ENCODE measurements around the gene GPR18.

GPR18 gene

DNA sequence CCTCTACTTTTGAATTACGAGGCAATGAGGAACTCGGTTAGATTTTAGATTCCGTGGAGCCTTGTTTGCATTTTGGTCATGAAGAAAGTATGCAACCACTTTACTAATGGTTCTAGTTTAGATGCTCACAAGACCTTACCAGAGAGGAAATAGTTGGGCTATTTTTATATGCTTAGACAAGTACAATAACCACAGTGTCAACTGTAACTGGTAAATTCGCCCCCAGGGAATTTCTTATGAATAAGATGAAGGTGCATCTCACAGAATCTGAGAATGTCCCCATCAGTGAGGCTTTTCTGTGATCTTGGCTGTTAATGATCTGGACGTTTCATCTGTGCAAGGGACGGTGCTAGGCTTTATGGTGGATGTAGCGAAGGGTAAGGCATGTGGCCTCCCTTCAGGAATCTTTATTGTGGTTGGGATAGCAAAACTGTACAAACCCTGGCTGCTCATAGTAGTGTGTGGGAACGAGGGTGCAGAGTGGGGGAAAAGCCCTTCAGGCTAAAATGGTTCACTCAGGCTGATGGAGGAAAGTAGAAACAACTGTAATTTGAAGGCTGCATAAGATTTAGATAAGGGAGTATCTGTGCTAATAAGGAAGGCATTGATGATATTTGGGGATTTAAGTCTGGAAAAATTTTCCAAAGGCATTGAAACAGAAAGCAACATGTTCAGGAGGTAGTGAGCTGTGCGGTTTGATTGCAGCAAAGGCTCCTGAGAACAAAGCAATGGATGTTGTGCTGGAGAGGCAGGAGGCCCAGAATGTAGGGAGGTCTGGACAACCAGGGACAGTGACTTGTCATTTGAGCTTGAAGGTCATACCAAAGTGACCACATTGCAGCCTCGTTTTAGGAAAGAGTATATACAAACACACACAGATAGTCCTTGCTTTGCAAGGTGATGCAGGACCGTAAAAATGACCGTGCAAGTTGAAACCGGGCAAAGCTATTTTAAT lies 29.2 kb downstream of the GPR18 start:
- TF ChIP-seq, protein P1, sequence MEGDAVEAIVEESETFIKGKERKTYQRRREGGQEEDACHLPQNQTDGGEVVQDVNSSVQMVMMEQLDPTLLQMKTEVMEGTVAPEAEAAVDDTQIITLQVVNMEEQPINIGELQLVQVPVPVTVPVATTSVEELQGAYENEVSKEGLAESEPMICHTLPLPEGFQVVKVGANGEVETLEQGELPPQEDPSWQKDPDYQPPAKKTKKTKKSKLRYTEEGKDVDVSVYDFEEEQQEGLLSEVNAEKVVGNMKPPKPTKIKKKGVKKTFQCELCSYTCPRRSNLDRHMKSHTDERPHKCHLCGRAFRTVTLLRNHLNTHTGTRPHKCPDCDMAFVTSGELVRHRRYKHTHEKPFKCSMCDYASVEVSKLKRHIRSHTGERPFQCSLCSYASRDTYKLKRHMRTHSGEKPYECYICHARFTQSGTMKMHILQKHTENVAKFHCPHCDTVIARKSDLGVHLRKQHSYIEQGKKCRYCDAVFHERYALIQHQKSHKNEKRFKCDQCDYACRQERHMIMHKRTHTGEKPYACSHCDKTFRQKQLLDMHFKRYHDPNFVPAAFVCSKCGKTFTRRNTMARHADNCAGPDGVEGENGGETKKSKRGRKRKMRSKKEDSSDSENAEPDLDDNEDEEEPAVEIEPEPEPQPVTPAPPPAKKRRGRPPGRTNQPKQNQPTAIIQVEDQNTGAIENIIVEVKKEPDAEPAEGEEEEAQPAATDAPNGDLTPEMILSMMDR (IDR thresholded peaks at IDR 0.05; ENCODE audit: low read depth, low read length) = no peak
- in situ Hi-C loops (cut with HindIII; ENCODE audit: low sequenced_read_pairs) = no loop called here
- H3K4me3 ChIP-seq (ENCODE audit: low read depth, low read length) = no peak overlapping the region
- peak; percentile 90 for DNase-seq (ENCODE audit: low read depth, low spot score)

DNA sequence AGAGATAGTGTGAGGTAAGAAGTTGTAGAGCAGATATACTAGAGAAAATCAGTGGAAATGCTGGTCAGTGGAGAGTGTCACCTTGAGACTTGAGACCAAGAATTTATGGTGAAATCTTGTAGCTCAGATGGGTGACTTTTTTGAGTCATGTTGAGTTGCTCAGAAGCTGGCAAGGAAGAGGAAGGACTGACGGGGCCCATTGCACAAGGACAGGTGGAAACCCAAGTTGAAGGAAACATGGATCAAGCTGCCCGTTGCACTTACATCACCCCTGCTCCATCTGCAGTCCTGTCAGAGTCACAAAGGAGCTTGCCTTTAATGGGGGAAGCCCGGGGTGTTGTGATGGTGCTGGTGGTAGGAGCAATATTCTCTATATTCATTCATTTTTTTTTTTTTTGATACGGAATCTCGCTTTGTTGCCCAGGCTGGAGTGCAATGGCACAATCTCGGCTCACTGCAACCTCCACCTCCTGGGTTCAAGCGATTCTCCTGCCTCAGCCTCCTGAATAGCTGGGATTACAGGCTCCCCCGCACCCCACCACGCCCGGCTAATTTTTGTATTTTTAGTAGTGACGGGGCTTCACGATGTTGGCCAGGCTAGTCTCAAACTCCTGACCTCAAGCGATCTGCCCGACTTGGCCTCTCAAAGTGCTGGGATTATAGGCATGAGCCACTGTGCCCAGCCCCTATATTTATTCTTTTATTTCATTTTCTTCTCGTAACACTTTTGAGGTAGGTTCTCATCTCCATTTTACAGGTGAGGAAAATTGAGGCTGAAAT lies 30.1 kb downstream of the GPR18 start:
- no peak overlapping the region for H3K4me3 ChIP-seq (ENCODE audit: low read depth, low read length)

DNA sequence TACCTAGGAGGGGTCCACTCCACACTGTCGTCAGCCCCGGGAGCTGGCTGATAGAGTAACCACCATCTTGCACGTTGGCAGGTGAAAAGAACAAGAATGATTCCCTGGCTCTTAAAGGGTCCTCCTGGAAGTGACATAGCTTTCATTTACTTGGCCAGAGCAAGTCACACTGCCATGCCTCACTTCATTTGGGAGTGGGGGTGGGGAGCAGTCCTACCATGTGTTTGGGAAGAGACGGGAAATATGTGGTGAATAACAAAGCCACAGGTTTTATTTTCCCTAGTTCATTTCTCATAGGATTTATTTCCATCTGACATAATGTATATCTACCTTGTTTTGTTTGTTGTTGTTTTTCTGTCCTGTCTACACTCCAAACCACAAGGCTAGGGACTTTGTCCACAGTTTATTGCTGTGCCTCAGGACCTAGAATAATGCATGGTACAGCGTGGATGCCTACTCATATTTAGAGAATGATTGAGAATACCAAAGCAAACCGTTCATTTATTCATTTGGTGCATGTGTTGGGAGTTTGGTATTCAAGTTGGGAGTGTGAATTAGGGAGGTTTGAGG lies 30.8 kb downstream of the GPR18 start:
- no peak for DNase-seq (ENCODE audit: low read depth, low spot score)
- TF ChIP-seq, protein P1 (IDR thresholded peaks at IDR 0.05; ENCODE audit: low read depth, low read length) = no peak
- in situ Hi-C loops (cut with HindIII; ENCODE audit: low sequenced_read_pairs) = no loop called here
- H3K4me3 ChIP-seq (ENCODE audit: low read depth, low read length) = no peak overlapping the region

More for the DNA sequence above, 30.1 kb downstream of the GPR18 start:
- in situ Hi-C loops (cut with HindIII; ENCODE audit: low sequenced_read_pairs) = no loop called here
- DNase-seq (ENCODE audit: low read depth, low spot score) = no peak
- TF ChIP-seq, protein P1 (IDR thresholded peaks at IDR 0.05; ENCODE audit: low read depth, low read length) = no peak

DNA sequence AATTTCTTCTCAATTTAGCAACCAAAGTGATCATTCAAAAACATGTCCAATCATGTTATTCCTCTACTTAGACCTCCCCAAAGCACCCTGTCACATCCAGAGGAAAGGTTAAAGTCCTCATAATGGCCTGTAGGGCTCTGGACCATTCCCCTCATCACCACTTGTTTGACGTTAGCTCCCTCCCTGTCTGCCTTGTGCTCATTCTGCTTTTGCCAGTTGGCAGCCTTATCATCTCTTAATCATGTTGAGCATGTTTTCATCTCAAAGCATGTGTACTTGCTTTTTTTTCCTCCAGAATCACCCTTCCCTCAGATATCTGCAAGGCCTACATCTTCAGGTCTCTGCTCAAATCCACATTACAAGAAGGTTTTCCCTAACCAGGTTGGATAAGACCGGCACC lies 31.7 kb downstream of the GPR18 start:
- no peak overlapping the region for H3K4me3 ChIP-seq (ENCODE audit: low read depth, low read length)
- DNase-seq (ENCODE audit: low read depth, low spot score) = no peak
- TF ChIP-seq, protein P1 (IDR thresholded peaks at IDR 0.05; ENCODE audit: low read depth, low read length) = no peak
- in situ Hi-C loops (cut with HindIII; ENCODE audit: low sequenced_read_pairs) = no loop called here

DNA sequence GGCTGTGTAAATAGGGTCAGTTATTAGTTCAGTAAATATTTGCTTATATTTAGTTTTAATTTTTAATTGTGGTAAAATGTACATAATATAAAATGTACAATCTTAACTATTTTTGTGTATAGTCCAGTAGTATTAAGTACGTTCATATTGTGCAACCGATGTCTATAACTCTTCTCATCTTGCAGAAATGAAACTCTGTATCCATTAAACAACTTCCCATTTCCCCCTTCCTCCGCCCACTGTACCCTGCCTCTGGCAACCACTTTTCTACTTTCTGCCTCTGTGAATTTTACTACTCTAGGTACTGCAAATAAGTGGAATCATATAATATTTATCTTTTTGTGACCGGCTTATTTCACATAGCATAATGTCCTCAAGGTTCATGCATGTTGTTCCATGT lies 33.1 kb downstream of the GPR18 start:
- TF ChIP-seq, protein P1 (IDR thresholded peaks at IDR 0.05; ENCODE audit: low read depth, low read length) = no peak
- H3K4me3 ChIP-seq (ENCODE audit: low read depth, low read length) = no peak overlapping the region
- no peak for DNase-seq (ENCODE audit: low read depth, low spot score)
- in situ Hi-C loops (cut with HindIII; ENCODE audit: low sequenced_read_pairs) = no loop called here

DNA sequence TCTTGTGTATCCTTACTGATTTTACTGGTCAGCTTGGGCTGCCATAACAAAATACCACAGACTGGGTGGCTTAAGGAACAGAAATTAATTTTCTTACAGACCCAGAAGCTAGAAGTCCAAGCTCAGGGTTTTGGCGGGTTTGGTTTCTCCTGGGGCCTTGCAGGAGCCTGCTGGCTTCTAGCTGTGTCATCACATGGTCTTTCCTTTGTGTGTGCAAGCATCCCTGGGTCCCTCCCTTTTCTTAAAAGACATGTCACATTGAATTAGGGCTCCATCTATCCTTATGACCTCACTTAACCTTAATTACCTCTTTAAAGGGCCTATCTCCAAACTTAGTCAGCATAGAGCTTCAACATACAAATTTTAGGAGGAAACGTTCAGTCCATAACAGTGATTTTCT lies 34.2 kb downstream of the GPR18 start:
- no peak overlapping the region for H3K4me3 ChIP-seq (ENCODE audit: low read depth, low read length)
- no peak for DNase-seq (ENCODE audit: low read depth, low spot score)
- TF ChIP-seq, protein P1 (IDR thresholded peaks at IDR 0.05; ENCODE audit: low read depth, low read length) = no peak
- in situ Hi-C loops (cut with HindIII; ENCODE audit: low sequenced_read_pairs) = no loop called here
